Activated effector memory CD4-positive, alpha-beta T cell treated with anti-CD3 and anti-CD28 coated beads, Interleukin-2, amount 50 U/mL, for 16 hours (primary cell): ENCODE measurements around the gene PSMD6.
A peak's percentile ranks its signal among the peaks of the same experiment; 100 is the strongest.

Source experiments
- DNase-seq: peaks from one replicate; pipeline ENCODE4 v3.0.0-alpha.2; 2020

Gene PSMD6

GRCh38 chr3:64008487-64009351 is 14.6 kb downstream of the PSMD6 start:
- DNase-seq, result no peak

- DNase-seq, result no peak
Measured at GRCh38 chr3:64008017-64008416, 15.3 kb downstream of the PSMD6 start.

DNA sequence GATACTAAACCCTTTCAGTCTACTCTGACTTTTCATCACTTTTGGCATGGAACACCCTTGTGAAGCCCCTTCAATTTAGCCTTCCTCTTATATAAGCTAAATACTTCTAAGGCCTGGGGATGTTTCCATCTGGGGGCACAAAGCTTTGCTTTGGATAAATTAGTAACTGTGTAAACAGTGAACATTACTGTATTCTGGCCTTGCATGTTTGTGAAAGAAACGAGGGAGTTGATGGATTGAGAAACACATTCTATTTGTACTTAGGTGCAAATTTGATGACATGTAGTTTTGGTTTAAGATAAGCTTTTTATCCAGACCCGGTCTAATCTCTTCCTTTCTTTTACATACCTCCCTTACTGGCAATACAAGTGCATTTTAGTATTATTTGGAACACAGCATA is 19.7 kb downstream of the PSMD6 start:
- no peak for DNase-seq

GRCh38 chr3:64002233-64002632 is 21.1 kb downstream of the PSMD6 start:
- DNase-seq, result no peak

DNA sequence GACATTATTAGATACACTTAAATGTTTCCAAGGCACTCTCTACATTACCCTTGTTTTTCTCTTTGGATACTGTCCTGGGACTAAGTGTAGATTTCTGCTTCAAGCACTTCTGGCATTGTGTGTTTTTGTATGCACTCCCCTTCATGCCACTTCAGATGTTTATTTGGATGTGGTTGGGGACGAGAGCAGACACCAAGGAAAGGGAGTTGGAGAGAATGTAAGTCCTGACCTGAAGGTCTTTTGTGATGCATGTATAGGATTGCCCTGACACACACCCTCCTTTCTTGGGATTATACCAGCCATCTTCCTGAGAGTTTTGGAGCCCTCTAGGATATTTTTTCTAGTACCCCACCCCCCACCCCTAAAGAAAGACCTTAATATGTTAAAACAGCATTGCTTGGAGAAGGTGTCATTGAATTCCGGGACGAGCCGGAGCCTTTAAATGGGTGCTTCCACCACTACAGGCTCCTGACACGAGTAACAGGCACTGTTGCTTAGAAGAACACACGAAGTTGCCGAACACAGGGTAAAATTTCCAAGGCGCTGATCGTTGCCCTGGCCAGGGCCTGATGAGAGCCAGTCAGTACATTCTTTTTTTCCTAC is 22.7 kb downstream of the PSMD6 start:
- no peak for DNase-seq

DNA sequence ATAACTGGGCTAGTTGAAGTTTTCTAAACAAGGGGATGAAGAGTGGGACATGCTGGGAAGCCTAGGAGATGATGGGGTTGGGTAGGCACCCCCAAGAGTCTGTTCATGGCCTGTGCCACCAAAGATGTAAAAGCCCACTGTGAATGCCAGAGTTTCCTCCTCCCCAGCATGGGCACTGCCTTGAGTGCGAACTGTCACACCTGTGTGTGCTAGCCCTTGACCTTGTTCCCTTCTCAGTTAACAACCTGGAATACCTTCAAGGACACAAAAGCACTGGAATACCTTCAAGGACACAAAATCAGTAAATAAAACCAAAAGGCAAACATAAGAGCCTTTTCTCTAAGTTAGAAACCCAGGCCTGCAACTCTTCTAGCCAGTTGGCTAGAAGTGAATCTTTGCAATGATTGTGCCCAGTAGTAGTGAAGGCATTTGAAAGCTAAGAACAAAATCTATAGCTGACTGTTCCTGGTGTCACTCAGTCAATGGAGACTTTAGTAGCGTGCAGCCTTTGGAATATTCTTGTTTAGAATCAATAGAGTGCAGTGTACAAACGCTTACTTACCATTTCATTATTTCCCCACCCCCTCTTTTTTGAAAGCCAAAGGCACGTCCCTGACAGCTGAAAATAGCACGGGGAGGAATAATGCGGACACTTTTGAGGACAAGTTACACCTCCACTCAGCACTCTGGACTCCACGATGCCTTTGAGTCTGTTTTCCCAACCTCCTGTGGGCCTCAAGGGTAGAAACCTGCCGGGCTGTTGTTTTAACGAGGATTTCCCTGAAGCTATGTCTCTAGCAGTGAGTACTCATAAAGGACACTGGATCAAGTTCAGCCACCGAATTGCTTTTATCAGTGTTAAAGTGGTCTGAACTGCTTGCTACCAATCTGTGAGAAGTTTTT is 24.2 kb downstream of the PSMD6 start:
- no peak for DNase-seq

DNA sequence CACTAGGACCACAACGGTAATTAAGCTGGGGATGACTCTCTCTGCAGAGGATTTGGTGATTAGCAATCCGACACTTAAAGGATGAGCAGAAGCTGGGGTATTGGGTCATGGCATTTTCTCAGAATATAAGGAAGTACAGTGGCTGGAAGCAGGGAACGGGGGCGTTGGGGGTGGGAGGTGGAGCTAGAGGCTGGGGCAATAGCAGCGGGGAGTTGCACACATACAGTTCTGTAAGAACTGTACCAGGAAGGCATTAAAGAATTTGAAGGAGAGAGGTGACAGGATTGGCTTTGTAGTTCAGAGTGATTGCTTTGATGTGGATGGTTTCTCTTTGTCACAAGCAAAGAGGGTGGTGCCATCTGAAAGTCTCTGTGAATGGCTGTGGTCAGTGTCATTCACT is 28.2 kb downstream of the PSMD6 start:
- DNase-seq, result no peak

DNA sequence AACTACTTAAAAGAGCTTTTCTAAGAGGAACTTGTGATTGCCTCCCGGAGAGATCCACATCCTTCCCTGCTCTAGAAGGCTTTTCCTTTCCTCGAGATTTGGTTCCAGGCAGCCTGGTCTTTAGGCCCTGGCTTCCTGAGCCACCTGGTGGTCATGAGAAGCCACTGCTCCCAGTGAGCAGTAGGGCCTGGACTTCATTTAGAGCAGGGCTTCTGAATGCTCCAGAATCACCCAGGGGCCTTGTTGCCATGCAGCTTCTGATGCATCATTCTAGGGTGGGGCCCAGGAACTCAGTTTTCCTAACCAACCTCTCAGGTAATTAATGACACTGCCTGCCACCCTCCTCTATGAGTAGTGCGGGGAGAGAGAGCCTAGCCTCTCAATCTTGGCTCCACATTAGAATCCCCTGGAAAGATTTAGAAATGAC is 29.6 kb downstream of the PSMD6 start:
- DNase-seq, result peak; percentile 79

DNA sequence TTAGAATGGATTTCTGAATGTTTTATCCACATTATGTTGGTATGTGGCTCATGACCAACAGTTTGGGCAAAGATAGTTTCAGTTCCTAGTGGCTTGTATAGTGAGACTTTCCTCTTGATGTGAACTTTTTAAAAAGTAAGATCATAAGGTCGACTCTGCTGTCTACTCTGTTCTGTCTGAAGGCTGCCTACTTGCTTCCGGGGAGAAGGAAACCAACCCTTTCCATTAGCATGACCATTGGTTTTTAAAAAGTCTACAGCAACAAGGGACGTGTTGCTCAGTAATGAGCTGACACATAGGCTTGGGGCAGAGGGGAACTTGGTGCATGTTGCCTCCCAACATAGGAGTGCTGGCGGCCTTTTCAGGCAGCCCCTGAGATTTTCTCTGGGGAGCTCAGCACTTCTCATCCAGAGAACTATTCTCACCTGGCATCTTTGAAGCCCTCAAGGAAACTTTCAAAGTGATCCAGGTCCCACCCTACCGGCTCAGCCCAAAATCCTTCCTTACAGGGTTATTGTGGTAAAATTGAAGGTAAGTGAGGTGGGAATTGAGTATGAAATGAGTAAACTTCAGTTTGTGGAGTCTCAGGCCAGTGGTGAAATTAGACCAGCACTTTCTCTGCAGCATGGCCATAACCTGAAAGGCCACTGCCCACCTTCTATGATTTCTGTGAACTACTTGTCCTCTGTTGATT is 30.6 kb downstream of the PSMD6 start:
- DNase-seq, result no peak

GRCh38 chr3:63991666-63992065 is 31.6 kb downstream of the PSMD6 start:
- DNase-seq, result no peak

- DNase-seq, result no peak
Measured at GRCh38 chr3:63990733-63991132, 32.6 kb downstream of the PSMD6 start.

GRCh38 chr3:63990204-63990603 is 33.1 kb downstream of the PSMD6 start:
- no peak for DNase-seq

GRCh38 chr3:63988943-63989342 is 34.4 kb downstream of the PSMD6 start:
- DNase-seq, result no peak

DNA sequence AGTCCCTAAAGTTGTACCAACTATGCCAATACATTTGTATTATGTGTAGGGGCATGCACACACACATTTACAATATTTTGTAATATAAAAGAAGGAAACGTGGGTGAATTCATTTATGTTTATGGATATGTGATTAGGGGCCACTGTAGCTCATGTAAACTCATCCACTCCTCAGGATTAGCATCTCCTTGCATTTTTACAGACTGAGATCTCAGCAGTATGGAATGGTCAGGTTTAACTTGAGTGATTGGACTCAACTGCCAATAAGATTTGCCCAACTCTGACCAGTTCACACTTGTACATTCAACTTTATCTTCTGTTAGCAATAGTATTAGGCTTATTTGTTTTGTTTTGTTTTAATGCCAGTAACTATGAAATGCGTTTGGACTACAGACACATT is 36.5 kb downstream of the PSMD6 start:
- no peak for DNase-seq

- no peak for DNase-seq
Measured at GRCh38 chr3:63986146-63986545, 37.1 kb downstream of the PSMD6 start.

DNA sequence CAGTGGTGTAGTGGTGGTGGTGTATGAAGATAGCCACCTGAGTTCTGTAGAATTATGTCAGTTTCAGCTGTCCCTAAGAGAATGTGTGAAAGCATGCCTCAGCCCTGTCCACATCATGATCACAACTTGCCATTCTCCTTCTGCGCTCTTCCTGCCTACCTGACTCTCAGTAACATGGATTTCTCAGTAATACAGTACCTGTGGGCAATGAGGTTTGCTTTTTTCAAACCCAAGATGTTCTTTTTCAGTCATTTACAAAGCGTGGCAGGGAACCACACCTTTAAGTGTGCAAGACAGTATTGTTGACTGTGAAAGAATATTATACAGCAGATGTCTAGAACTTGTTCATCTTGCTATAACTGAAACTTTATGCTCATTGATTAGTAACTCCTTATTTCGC is 38.9 kb downstream of the PSMD6 start:
- DNase-seq, result no peak

- DNase-seq, result no peak
Measured at GRCh38 chr3:63981980-63982379, 41.3 kb downstream of the PSMD6 start.

- DNase-seq, result no peak
Measured at GRCh38 chr3:63980830-63981498, 42.3 kb downstream of the PSMD6 start.

GRCh38 chr3:63980019-63980418 is 43.3 kb downstream of the PSMD6 start:
- DNase-seq, result no peak

DNA sequence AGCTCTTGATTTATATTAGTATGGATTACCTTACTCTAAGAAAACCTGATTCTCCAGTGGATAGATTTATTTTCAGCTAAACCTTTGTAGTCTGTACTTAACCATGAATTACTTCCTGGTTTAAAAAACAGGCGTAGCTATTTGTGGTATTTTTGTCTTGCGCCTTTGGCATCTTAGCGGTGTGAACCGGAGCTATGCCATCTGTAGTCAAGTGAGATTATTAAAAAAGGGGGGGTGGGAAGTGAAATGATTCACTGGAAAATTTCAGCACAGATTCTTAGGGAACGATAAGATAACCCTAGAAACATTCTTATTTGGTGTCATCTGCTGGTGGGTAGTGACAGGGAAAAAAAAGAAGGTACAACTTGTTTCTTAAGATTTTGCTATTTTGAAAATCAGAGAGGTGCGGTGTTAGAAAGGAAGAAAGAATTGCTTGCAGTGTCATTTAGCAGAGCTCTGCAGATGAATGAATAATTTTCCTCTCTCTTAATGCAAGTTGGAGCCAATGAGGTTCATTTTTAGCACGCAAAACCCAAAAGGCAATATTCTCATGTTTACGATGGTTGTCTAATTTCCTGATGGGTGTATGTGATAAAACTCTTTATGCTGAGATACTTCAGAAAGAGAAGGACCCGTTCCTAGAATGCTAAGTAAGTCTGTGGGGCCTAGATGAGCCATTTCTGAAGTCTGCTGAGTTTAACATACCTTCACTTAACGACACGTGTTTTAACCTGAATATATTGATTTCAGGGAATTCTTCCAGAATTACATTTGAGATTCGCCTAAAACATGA is 44.0 kb downstream of the PSMD6 start:
- peak; percentile 70 for DNase-seq

DNA sequence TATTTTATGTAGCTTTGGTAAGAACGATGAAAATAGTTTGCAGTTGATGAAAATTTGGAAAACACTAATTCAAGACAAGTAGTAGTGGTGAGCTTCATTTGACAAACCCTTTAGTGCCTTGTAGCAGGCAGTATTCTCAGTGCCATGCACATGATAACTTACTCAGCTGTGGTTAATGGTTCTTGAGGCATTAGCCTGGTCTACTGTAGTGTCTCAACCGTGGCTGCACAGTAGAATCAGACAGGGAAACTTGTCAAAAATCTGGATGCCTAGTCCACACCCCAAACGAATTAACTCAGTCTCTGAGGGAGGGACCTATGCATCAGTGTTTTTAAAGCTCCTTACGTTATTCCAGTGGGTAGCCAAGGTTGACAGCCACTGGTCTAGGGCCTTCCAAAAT is 45.4 kb downstream of the PSMD6 start:
- no peak for DNase-seq

GRCh38 chr3:63976872-63977200 is 46.5 kb downstream of the PSMD6 start:
- DNase-seq, result no peak
